ENCODE measurements around the gene STYXL1.

- no peak for TF ChIP-seq CTCF (IDR thresholded peaks at IDR 0.05)
- no peak for TF ChIP-seq EZH2phosphoT487 (IDR thresholded peaks at IDR 0.05)
Observed at GRCh38 chr7:76062254-76062653, 14.5 kb upstream of the STYXL1 start.

Data from neural progenitor cell (in vitro differentiated cells).